Coronary artery (tissue), 2 donors: ENCODE data around the gene GPR143.

ENCODE experiments used
- DNase-seq: peaks from one replicate; pipeline ENCODE4 v3.0.0-alpha.2; 2017; ENCODE audit warnings: low spot score
- H3K27ac ChIP-seq, 2 donors: fragments of 200-600 bp; sonication (generic); one replicate each; pipeline ENCODE4 v1.5.1; 2016 to 2019
- H3K4me3 ChIP-seq: fragments of 200-600 bp; sonication (generic); 2 replicates; pipeline ENCODE4 v1.5.1; 2016; ENCODE audit warnings: mild to moderate bottlenecking, moderate library complexity
- CTCF ChIP-seq: fragments of 200-600 bp; sonication (generic); IDR thresholded peaks from one replicate; pipeline ENCODE4 v1.5.1; 2019; ENCODE audit warnings: antibody characterized with exemption

The GPR143 gene

GRCh38 chrX:9707306-9708033, 58.2 kb downstream of the GPR143 start:
- TF ChIP-seq CTCF, result no peak
- no peak for DNase-seq
- Histone ChIP-seq H3K27ac (no peak overlapping the region), H3K4me3 (no peak overlapping the region)

DNA sequence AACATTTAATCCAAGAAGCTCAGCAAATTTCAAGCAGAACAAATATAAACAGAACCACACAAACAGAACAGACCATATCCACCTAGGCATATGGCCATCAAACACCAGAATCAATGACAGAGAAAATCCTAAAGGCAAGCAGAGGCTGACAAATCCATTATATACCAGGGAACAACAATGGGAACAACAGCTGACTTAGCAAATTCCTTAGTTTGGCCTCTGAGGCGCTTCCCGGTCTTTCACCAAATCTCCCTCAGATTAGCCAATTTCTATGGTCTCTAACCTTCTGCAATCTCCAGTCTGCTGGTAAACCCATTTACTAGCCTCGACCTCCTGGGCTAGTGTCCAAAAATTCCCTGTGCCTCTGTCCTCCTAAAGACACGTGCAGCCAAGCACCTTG, 59.2 kb downstream of the GPR143 start:
- no peak overlapping the region for H3K27ac ChIP-seq
- no peak for TF ChIP-seq CTCF

GRCh38 chrX:9704876-9705465, 60.7 kb downstream of the GPR143 start:
- H3K27ac ChIP-seq, result no peak overlapping the region
- TF ChIP-seq CTCF, result no peak
- H3K4me3 ChIP-seq, result no peak overlapping the region
- no peak for DNase-seq

More for the DNA sequence above, 59.2 kb downstream of the GPR143 start:
- DNase-seq, result no peak
- no peak overlapping the region for H3K4me3 ChIP-seq

GRCh38 chrX:9703406-9703805, 62.2 kb downstream of the GPR143 start:
- DNase-seq, result no peak
- no peak for TF ChIP-seq CTCF
- no peak overlapping the region for H3K27ac ChIP-seq
- H3K4me3 ChIP-seq, result no peak overlapping the region

DNA sequence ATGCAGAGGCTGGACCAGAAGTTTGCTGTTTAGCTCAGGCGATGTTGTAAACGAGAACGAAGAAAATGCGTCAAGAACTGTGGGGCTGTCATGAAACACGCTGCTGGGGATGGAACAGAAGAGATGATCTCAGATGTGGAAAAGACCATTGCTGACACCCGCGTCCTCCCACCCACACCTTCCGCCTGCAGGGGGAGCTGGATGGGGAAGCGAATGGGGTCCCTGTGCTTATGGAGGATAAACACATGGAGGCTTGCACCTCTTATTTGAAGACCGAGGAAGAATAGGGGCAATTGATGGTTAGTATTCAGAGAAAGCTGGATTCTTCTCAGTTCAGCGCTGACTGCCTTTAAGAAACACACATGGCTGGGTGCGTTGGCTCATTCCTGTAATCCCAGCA, 63.9 kb downstream of the GPR143 start:
- Histone ChIP-seq H3K4me3 (no peak overlapping the region), H3K27ac (no peak overlapping the region)
- no peak for DNase-seq
- TF ChIP-seq CTCF, result no peak

- Histone ChIP-seq H3K27ac (no peak overlapping the region), H3K4me3 (no peak overlapping the region)
- TF ChIP-seq CTCF, result no peak
- no peak for DNase-seq
Observed at GRCh38 chrX:9700555-9700954, 65.1 kb downstream of the GPR143 start.

- TF ChIP-seq CTCF, result no peak
- Histone ChIP-seq H3K4me3 (no peak overlapping the region), H3K27ac (no peak overlapping the region)
- DNase-seq, result no peak
Observed at GRCh38 chrX:9698576-9698975, 67.1 kb downstream of the GPR143 start.
